PC-9 (cell line): ENCODE measurements around the gene FHAD1. TPM values are rescaled to one million over a fixed set of nuclear protein-coding genes. Genes with fewer than 3 reads are reported as not detected.

Experiments used
- BruUV-seq: library from RNA; stranded (reverse); fragments of 400-500 nt; replicated peaks from 2 replicates; lab custom pipeline; 2021; lab: Mats Ljungman, UMichigan
- CTCF ChIA-PET: fragments of 300-600 bp; sonication (Branson Sonifier 250); formaldehyde crosslinking; loops from one replicate; lab custom pipeline; 2022; ENCODE audit warnings: antibody characterized with exemption; lab: Charles Lee
- POLR2A ChIA-PET: fragments of 300-600 bp; sonication (Branson Sonifier 250); formaldehyde crosslinking; loops from one replicate; lab custom pipeline; 2022; ENCODE audit warnings: antibody characterized with exemption; ENCODE audit not compliant: unreplicated experiment; lab: Charles Lee
- DNase-seq, 2 experiments: peaks; one replicate each; pipeline versions ENCODE4 v3.0.0 to v3.0.0-alpha.2; 2015 to 2022; ENCODE audit warnings: mixed read lengths in 1 of 2
- H2AFZ ChIP-seq: fragments of 200-600 bp; sonication (generic); 2 replicates; pipeline ENCODE4 v1.8.1; 2017; ENCODE audit warnings: antibody characterized with exemption
- H3F3A ChIP-seq: fragments of 200-600 bp; sonication (generic); 2 replicates; pipeline ENCODE4 v1.8.1; 2017; ENCODE audit warnings: antibody characterized with exemption, mild to moderate bottlenecking, low read depth; ENCODE audit not compliant: insufficient read depth
- H3K27ac ChIP-seq: fragments of 200-600 bp; sonication (generic); 2 replicates; pipeline ENCODE4 v1.6.1; 2016; ENCODE audit warnings: mixed run types
- H3K27me3 ChIP-seq: fragments of 200-600 bp; sonication (generic); 2 replicates; pipeline ENCODE4 v1.6.1; 2016; ENCODE audit warnings: low read depth, mixed run types; ENCODE audit not compliant: insufficient read depth
- H3K36me3 ChIP-seq: fragments of 200-600 bp; sonication (generic); 2 replicates; pipeline ENCODE4 v1.6.1; 2016; ENCODE audit warnings: low read depth, mixed run types
- H3K4me1 ChIP-seq: fragments of 200-600 bp; sonication (generic); replicated peaks from 2 replicates; pipeline ENCODE4 v1.6.1; 2016; ENCODE audit warnings: mixed run types; ENCODE audit not compliant: insufficient read depth
- H3K4me2 ChIP-seq: fragments of 200-600 bp; sonication (generic); 2 replicates; pipeline ENCODE4 v1.6.1; 2017; ENCODE audit warnings: mixed run types
- H3K4me3 ChIP-seq: fragments of 200-600 bp; sonication (generic); 2 replicates; pipeline ENCODE4 v1.6.1; 2016; ENCODE audit warnings: mixed run types
- H3K79me2 ChIP-seq: fragments of 200-600 bp; sonication (generic); 2 replicates; pipeline ENCODE4 v1.6.1; 2017; ENCODE audit warnings: low read depth, mixed run types
- H3K9me2 ChIP-seq: fragments of 200-600 bp; sonication (generic); 2 replicates; pipeline ENCODE4 v1.8.1; 2017; ENCODE audit warnings: mild to moderate bottlenecking; ENCODE audit not compliant: insufficient read depth
- H3K9me3 ChIP-seq: fragments of 200-600 bp; sonication (generic); 2 replicates; pipeline ENCODE4 v1.8.1; 2016; ENCODE audit warnings: low read depth; ENCODE audit not compliant: insufficient read depth
- H4K20me1 ChIP-seq: fragments of 200-600 bp; sonication (generic); 2 replicates; pipeline ENCODE4 v1.8.1; 2017; ENCODE audit not compliant: insufficient read depth
- EZH2 ChIP-seq: fragments of 200-600 bp; sonication (generic); IDR thresholded peaks from 2 replicates; pipeline ENCODE4 v1.8.0; 2017; ENCODE audit warnings: antibody characterized with exemption, low read depth
- intact Hi-C: fragments of 100-400 bp; cut with micrococcal nuclease; formaldehyde crosslinking; loops from one replicate; pipeline ENCODE4 v1.10.0; 2022; ENCODE audit not compliant: unreplicated experiment
- total RNA-seq: library from RNA; stranded (reverse); gene quantifications from 2 replicates; pipeline ENCODE4 v1.2.3, GENCODE V29; 2021
- TF ChIP-seq, protein P1 (sequence below): fragments of 200-600 bp; sonication (generic); conservative IDR thresholded peaks from 2 replicates; pipeline ENCODE4 v1.6.1; 2017; ENCODE audit warnings: mixed run types, antibody characterized with exemption, mild to moderate bottlenecking, moderate library complexity

FHAD1 gene
- total RNA-seq, 1 experiment from 2014 or later, result 6.9 TPM

GRCh38 chr1:15272782-15273127 lies 25.7 kb downstream of the FHAD1 start:
- ChIA-PET CTCF (interaction anchor here (1.2 to 3.2 kb wide), 2 partner anchors 139 to 144 kb away, joined by 3 to 15 read pairs; no protein-coding TSS in a partner anchor), POLR2A (interaction anchor here (0.7 kb wide), 1 partner anchor 48 kb away, joined by 4 read pairs; no protein-coding TSS in a partner anchor)
- no peaks in the 10 kb centered on the region for H3K9me3 ChIP-seq
- H4K20me1 ChIP-seq, result no peaks in the 10 kb centered on the region
- no peaks in the 10 kb centered on the region for H3K27me3 ChIP-seq
- H3K79me2 ChIP-seq, result no peaks in the 10 kb centered on the region
- H3K4me2 ChIP-seq, result peak overlapping the region; percentile 30; the same call in 1 of the 2 replicates
- H2AFZ ChIP-seq, result no peak overlapping the region
- H3K4me3 ChIP-seq, result no peak overlapping the region
- no peaks in the 10 kb centered on the region for H3K4me1 ChIP-seq
- intact Hi-C loops, result loop anchor here (1.0 to 5.0 kb wide), 6 partner anchors 32 to 470 kb away; partner anchors contain the start of gene TMEM82
- no TSS peak for BruUV-seq
- H3K36me3 ChIP-seq, result no peaks in the 10 kb centered on the region
- no peaks in the 10 kb centered on the region for H3K9me2 ChIP-seq
- no peak for DNase-seq
- H3K27ac ChIP-seq, result no peak overlapping the region
- TF ChIP-seq EZH2, result no peak
- TF ChIP-seq, protein P1, sequence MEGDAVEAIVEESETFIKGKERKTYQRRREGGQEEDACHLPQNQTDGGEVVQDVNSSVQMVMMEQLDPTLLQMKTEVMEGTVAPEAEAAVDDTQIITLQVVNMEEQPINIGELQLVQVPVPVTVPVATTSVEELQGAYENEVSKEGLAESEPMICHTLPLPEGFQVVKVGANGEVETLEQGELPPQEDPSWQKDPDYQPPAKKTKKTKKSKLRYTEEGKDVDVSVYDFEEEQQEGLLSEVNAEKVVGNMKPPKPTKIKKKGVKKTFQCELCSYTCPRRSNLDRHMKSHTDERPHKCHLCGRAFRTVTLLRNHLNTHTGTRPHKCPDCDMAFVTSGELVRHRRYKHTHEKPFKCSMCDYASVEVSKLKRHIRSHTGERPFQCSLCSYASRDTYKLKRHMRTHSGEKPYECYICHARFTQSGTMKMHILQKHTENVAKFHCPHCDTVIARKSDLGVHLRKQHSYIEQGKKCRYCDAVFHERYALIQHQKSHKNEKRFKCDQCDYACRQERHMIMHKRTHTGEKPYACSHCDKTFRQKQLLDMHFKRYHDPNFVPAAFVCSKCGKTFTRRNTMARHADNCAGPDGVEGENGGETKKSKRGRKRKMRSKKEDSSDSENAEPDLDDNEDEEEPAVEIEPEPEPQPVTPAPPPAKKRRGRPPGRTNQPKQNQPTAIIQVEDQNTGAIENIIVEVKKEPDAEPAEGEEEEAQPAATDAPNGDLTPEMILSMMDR, result 0 out of 2 replicates have a peak, but pooled peaks have one; percentile 16
- H3F3A ChIP-seq, result no peaks in the 10 kb centered on the region

- Histone ChIP-seq H3F3A (no peaks in the 10 kb centered on the region), H3K27ac (no peak overlapping the region), H3K79me2 (no peaks in the 10 kb centered on the region), H3K27me3 (no peaks in the 10 kb centered on the region), H3K36me3 (no peaks in the 10 kb centered on the region), H4K20me1 (no peaks in the 10 kb centered on the region), H3K4me2 (no peak overlapping the region), H3K9me3 (no peaks in the 10 kb centered on the region), H3K4me3 (no peak overlapping the region), H3K9me2 (no peaks in the 10 kb centered on the region), H3K4me1 (no peaks in the 10 kb centered on the region), H2AFZ (no peak overlapping the region)
- intact Hi-C loops, result loop anchor here (2.0 to 5.0 kb wide), 2 partner anchors 72 to 469 kb away; partner anchors contain the start of gene TMEM82
- ChIA-PET CTCF (interaction anchor here (3.2 kb wide), 1 partner anchor 145 kb away, joined by 15 read pairs; no protein-coding TSS in a partner anchor), POLR2A (interaction anchor here (0.7 kb wide), 1 partner anchor 47 kb away, joined by 4 read pairs; no protein-coding TSS in a partner anchor)
- no peak for DNase-seq
- TF ChIP-seq, protein P1, result no peak
- no peak for TF ChIP-seq EZH2
- no TSS peak for BruUV-seq
Observed at GRCh38 chr1:15273274-15273673, 26.3 kb downstream of the FHAD1 start.

DNA sequence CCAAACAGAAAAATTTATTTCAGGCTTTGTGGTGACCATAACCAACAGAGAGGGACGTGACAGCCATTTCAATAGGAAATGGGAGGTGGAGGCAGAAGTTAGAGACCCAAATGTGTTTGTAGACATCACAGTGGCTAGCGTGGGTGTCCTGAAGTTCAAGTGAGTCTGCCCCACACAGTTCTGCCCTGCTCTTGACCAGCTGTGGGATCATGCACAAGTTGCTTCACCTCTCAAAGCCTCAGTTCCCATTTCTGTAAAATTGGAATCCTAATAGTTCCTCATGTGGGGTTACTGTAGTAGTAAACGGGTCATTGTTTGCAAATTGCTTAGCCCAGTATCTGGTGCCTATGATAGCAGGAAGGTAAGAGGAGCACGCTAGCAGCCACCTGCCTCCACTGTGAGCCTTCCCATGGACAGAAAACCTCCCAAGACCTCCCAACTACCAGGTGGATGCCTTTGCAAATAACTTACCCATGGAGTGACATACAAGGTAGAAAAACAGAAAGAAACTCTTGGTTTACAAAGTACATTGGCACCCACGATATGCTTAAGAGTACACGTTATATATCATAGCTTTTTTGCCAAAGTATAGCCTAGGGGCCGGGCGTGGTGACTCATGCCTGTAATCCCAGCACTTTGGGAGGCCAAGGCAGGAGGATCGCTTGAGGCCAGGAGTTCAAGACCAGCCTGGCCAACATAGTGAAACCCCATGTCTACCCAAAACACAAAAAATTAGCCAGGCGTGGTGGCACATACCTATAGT lies 29.1 kb downstream of the FHAD1 start:
- H2AFZ ChIP-seq, result no peak overlapping the region
- H3F3A ChIP-seq, result no peaks in the 10 kb centered on the region
- no peak overlapping the region for H3K4me3 ChIP-seq
- H3K9me3 ChIP-seq, result no peaks in the 10 kb centered on the region
- DNase-seq, result no peak
- intact Hi-C loops, result no loop called here
- H3K36me3 ChIP-seq, result no peaks in the 10 kb centered on the region
- CTCF ChIA-PET, result no interaction called here
- no peaks in the 10 kb centered on the region for H3K9me2 ChIP-seq
- no peaks in the 10 kb centered on the region for H3K27me3 ChIP-seq
- H3K4me2 ChIP-seq, result no peak overlapping the region
- H3K27ac ChIP-seq, result no peak overlapping the region
- no peaks in the 10 kb centered on the region for H3K79me2 ChIP-seq
- no peaks in the 10 kb centered on the region for H4K20me1 ChIP-seq
- TF ChIP-seq, protein P1, result no peak
- no peak for TF ChIP-seq EZH2
- no TSS peak for BruUV-seq
- no peaks in the 10 kb centered on the region for H3K4me1 ChIP-seq
- POLR2A ChIA-PET, result no interaction called here
